H9 (cell line): Measurements from ENCODE around the gene PAK5. TPM values are rescaled to one million over a fixed set of nuclear protein-coding genes. Genes with fewer than 3 reads are reported as not detected.

Experiments used
- DNase-seq: peaks from one replicate; pipeline ENCODE4 v3.0.0-alpha.2; 2017
- H2AFZ ChIP-seq: one replicate; pipeline ENCODE4 v1.6.1; 2013; ENCODE audit warnings: mild to moderate bottlenecking, low read length, control low read depth, moderate library complexity
- H2AK5ac ChIP-seq: 2 replicates; pipeline ENCODE4 v1.6.1; 2013; ENCODE audit warnings: low read length, control low read depth, mixed read lengths; ENCODE audit not compliant: insufficient read length
- H2BK120ac ChIP-seq: one replicate; pipeline ENCODE4 v1.6.1; 2013; ENCODE audit warnings: low read depth, mild to moderate bottlenecking, low read length, control low read depth, inconsistent platforms; ENCODE audit not compliant: poor library complexity, severe bottlenecking
- H2BK12ac ChIP-seq: 2 replicates; pipeline ENCODE4 v1.6.1; 2013; ENCODE audit warnings: low read length, control low read depth, mixed read lengths, low read depth; ENCODE audit not compliant: insufficient read length
- H2BK15ac ChIP-seq: 2 replicates; pipeline ENCODE4 v1.6.1; 2013; ENCODE audit warnings: low read depth, low read length, control low read depth
- H2BK20ac ChIP-seq: one replicate; pipeline ENCODE4 v1.6.1; 2013; ENCODE audit warnings: low read depth, mild to moderate bottlenecking, low read length, control low read depth, inconsistent platforms; ENCODE audit not compliant: poor library complexity, severe bottlenecking
- H2BK5ac ChIP-seq: 2 replicates; pipeline ENCODE4 v1.6.1; 2013; ENCODE audit warnings: low read length, control low read depth, mixed read lengths; ENCODE audit not compliant: insufficient read length
- H3K14ac ChIP-seq: 2 replicates; pipeline ENCODE4 v1.6.1; 2013; ENCODE audit warnings: low read length, control low read depth; ENCODE audit not compliant: insufficient read depth
- H3K18ac ChIP-seq: 2 replicates; pipeline ENCODE4 v1.6.1; 2013; ENCODE audit warnings: low read depth, mild to moderate bottlenecking, mixed read lengths, low read length, control low read depth; ENCODE audit not compliant: insufficient read length
- H3K23ac ChIP-seq: 2 replicates; pipeline ENCODE4 v1.6.1; 2013; ENCODE audit warnings: low read length, control low read depth, mixed read lengths, low read depth; ENCODE audit not compliant: insufficient read length
- H3K23me2 ChIP-seq: 2 replicates; pipeline ENCODE4 v1.6.1; 2013; ENCODE audit warnings: low read depth, mild to moderate bottlenecking, mixed read lengths, low read length, control low read depth; ENCODE audit not compliant: insufficient read length, poor library complexity, severe bottlenecking
- H3K27ac ChIP-seq: 2 replicates; pipeline ENCODE4 v1.5.1; 2013; ENCODE audit warnings: low read length, control low read depth, mixed read lengths, low read depth; ENCODE audit not compliant: insufficient read length
- H3K27me3 ChIP-seq: 2 replicates; pipeline ENCODE4 v1.6.1; 2013; ENCODE audit warnings: low read length, control low read depth, inconsistent platforms; ENCODE audit not compliant: insufficient read depth
- H3K4ac ChIP-seq: 2 replicates; pipeline ENCODE4 v1.6.1; 2013; ENCODE audit warnings: low read depth, mild to moderate bottlenecking, control low read depth, inconsistent platforms, low read length, moderate library complexity
- H3K4me1 ChIP-seq: 2 replicates; pipeline ENCODE4 v1.6.1; 2013; ENCODE audit warnings: low read length, control low read depth, inconsistent platforms; ENCODE audit not compliant: insufficient read depth
- H3K4me2 ChIP-seq: 2 replicates; pipeline ENCODE4 v1.6.1; 2013; ENCODE audit warnings: low read length, control low read depth, mixed read lengths; ENCODE audit not compliant: insufficient read length, insufficient read depth
- H3K56ac ChIP-seq: 2 replicates; pipeline ENCODE4 v1.6.1; 2013; ENCODE audit warnings: low read depth, mild to moderate bottlenecking, mixed read lengths, low read length, control low read depth; ENCODE audit not compliant: insufficient read length
- H3K79me1 ChIP-seq: 2 replicates; pipeline ENCODE4 v1.6.1; 2013; ENCODE audit warnings: low read depth, mild to moderate bottlenecking, moderate library complexity, low read length, control low read depth, inconsistent platforms; ENCODE audit not compliant: insufficient read depth, poor library complexity, severe bottlenecking
- H3K79me2 ChIP-seq: 2 replicates; pipeline ENCODE4 v1.6.1; 2013; ENCODE audit warnings: low read length, control low read depth, inconsistent platforms; ENCODE audit not compliant: insufficient read depth
- H3K9ac ChIP-seq: 2 replicates; pipeline ENCODE4 v1.6.1; 2013; ENCODE audit warnings: low read length, control low read depth, mixed read lengths; ENCODE audit not compliant: insufficient read length; ENCODE audit errors: extremely low read depth
- H3K9me3 ChIP-seq: one replicate; pipeline ENCODE4 v1.6.1; 2013; ENCODE audit warnings: low read depth, low read length, inconsistent platforms; ENCODE audit not compliant: control insufficient read depth
- H3T11ph ChIP-seq: one replicate; pipeline ENCODE4 v1.6.1; 2013; ENCODE audit warnings: mild to moderate bottlenecking, low read length, control low read depth, inconsistent platforms
- H4K20me1 ChIP-seq: one replicate; pipeline ENCODE4 v1.6.1; 2013; ENCODE audit not compliant: control insufficient read depth, insufficient read length, insufficient read depth
- H4K5ac ChIP-seq: 2 replicates; pipeline ENCODE4 v1.6.1; 2013; ENCODE audit warnings: low read depth, mild to moderate bottlenecking, mixed read lengths, low read length, control low read depth; ENCODE audit not compliant: insufficient read length
- H4K8ac ChIP-seq: replicated peaks from 2 replicates; pipeline ENCODE4 v1.6.1; 2013; ENCODE audit warnings: low read length, control low read depth, mixed read lengths, low read depth; ENCODE audit not compliant: insufficient read length
- H4K91ac ChIP-seq: 2 replicates; pipeline ENCODE4 v1.6.1; 2013; ENCODE audit warnings: low read depth, mild to moderate bottlenecking, moderate library complexity, mixed read lengths, low read length, control low read depth; ENCODE audit not compliant: insufficient read length
- H3K27ac Mint-ChIP-seq, 3 experiments: 2 replicates in 2 of 3; 3 replicates in 1 of 3; pipeline ENCODE4 v1.8.0; 2020 to 2021; ENCODE audit warnings: mixed read lengths in 3 of 3, mild to moderate bottlenecking in 1 of 3, moderate library complexity in 1 of 3
- H3K27me3 Mint-ChIP-seq: 2 replicates; pipeline ENCODE4 v1.8.0; 2021; ENCODE audit warnings: low read depth, mild to moderate bottlenecking, moderate library complexity, mixed read lengths
- H3K36me3 Mint-ChIP-seq, 3 experiments: 2 replicates in 2 of 3; 3 replicates in 1 of 3; pipeline ENCODE4 v1.8.0; 2020 to 2021; ENCODE audit warnings: low read depth in 3 of 3, mixed read lengths in 3 of 3; ENCODE audit not compliant: insufficient read depth in 1 of 3
- H3K4me1 Mint-ChIP-seq, 2 experiments: 2 replicates each; pipeline ENCODE4 v1.8.0; 2020; ENCODE audit warnings: mixed read lengths in 2 of 2
- H3K4me3 Mint-ChIP-seq, 2 experiments: 2 replicates in 1 of 2; 3 replicates in 1 of 2; pipeline ENCODE4 v1.8.0; 2020 to 2021; ENCODE audit warnings: mild to moderate bottlenecking in 2 of 2, mixed read lengths in 2 of 2, moderate library complexity in 1 of 2
- H3K9me3 Mint-ChIP-seq, 2 experiments: 2 replicates in 1 of 2; 3 replicates in 1 of 2; pipeline ENCODE4 v1.8.0; 2020; ENCODE audit warnings: mild to moderate bottlenecking in 2 of 2, mixed read lengths in 2 of 2, moderate library complexity in 1 of 2
- total RNA-seq: library from RNA; stranded (reverse); gene quantifications from 2 replicates; pipeline ENCODE4 v1.2.1, GENCODE V29; 2021
- TF ChIP-seq, protein P1 (sequence below): fragments of 200-600 bp; sonication (generic); conservative IDR thresholded peaks from 3 replicates; pipeline ENCODE4 v1.8.0; 2021; ENCODE audit warnings: antibody characterized with exemption, mild to moderate bottlenecking

Gene PAK5
- total RNA-seq, 1 experiment from 2014 or later, result 0.20 TPM

DNA sequence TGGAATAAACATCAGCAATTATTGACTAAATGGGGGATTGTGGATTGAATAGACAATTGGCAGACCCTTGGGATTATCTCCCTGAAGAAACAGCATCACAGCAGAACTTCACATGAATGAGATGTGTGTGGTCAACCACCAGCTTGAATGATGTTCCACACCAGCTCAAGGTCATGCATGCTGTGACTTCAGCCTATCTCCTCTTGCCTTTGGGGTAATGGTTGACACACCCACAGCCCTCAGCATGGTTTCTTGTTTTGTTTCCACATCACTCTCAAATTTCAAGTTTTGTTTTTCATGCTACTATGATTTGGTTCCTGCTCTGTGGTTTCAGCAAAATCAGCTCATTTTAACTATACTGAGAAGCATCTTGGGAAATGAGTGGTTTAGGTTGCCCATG is 94.3 kb downstream of the PAK5 start:
- Histone ChIP-seq H3K14ac (no peak overlapping the region), H3K79me2 (no peaks in the 10 kb centered on the region), H3K27me3 (no peaks in the 10 kb centered on the region), H3K79me1 (no peaks in the 10 kb centered on the region), H2BK15ac (no peak overlapping the region), H3K9me3 (no peaks in the 10 kb centered on the region), H4K5ac (no peak overlapping the region), H4K8ac (no peak overlapping the region), H2BK5ac (no peak overlapping the region), H2AK5ac (no peak overlapping the region), H2BK12ac (no peak overlapping the region), H3K9ac (no peak overlapping the region), H4K91ac (no peak overlapping the region), H3K23me2 (no peaks in the 10 kb centered on the region), H3K4me1 (no peaks in the 10 kb centered on the region), H3K27ac (no peak overlapping the region), H3K18ac (no peak overlapping the region), H3T11ph (no peak overlapping the region), H3K56ac (no peak overlapping the region), H2BK120ac (no peak overlapping the region), H3K4ac (no peak overlapping the region), H3K4me2 (no peak overlapping the region), H2BK20ac (no peak overlapping the region), H2AFZ (no peak overlapping the region), H3K23ac (no peak overlapping the region), H4K20me1 (no peaks in the 10 kb centered on the region)
- Mint-ChIP-seq H3K9me3 (peaks cover 0 to 6% of the 10 kb centered on the region in 2 experiments; a peak in 3 of 5 replicates), H3K4me3 (no peak overlapping the region), H3K36me3 (no peaks in the 10 kb centered on the region), H3K27ac (no peak overlapping the region), H3K27me3 (no peaks in the 10 kb centered on the region), H3K4me1 (no peaks in the 10 kb centered on the region)
- TF ChIP-seq, protein P1, sequence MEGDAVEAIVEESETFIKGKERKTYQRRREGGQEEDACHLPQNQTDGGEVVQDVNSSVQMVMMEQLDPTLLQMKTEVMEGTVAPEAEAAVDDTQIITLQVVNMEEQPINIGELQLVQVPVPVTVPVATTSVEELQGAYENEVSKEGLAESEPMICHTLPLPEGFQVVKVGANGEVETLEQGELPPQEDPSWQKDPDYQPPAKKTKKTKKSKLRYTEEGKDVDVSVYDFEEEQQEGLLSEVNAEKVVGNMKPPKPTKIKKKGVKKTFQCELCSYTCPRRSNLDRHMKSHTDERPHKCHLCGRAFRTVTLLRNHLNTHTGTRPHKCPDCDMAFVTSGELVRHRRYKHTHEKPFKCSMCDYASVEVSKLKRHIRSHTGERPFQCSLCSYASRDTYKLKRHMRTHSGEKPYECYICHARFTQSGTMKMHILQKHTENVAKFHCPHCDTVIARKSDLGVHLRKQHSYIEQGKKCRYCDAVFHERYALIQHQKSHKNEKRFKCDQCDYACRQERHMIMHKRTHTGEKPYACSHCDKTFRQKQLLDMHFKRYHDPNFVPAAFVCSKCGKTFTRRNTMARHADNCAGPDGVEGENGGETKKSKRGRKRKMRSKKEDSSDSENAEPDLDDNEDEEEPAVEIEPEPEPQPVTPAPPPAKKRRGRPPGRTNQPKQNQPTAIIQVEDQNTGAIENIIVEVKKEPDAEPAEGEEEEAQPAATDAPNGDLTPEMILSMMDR, result no peak
- DNase-seq, result no peak
